Ishikawa (cell line): ENCODE data around the gene CLEC18A.
"Not testable (repeated sequence)": the region's sequence is repeated elsewhere in the genome, so short reads cannot be mapped to it uniquely, and the experiment has no call there.

Experiments
- CEBPB ChIP-seq: IDR thresholded peaks from 2 replicates; pipeline ENCODE4 v1.6.1; 2012
- CREB1 ChIP-seq: IDR thresholded peaks from 2 replicates; pipeline ENCODE4 v1.6.1; 2012; ENCODE audit warnings: low read depth
- EGR1 ChIP-seq: IDR thresholded peaks from 2 replicates; pipeline ENCODE4 v1.6.1; 2012
- EP300 ChIP-seq: IDR thresholded peaks from 2 replicates; pipeline ENCODE4 v1.6.1; 2012; ENCODE audit warnings: borderline replicate concordance
- FOXM1 ChIP-seq: IDR thresholded peaks from 2 replicates; pipeline ENCODE4 v1.6.1; 2012; ENCODE audit warnings: low read depth, borderline replicate concordance
- NFIC ChIP-seq: IDR thresholded peaks from 2 replicates; pipeline ENCODE4 v1.6.1; 2012
- RAD21 ChIP-seq: IDR thresholded peaks from 2 replicates; pipeline ENCODE4 v1.6.1; 2012; ENCODE audit warnings: low read depth
- TAF1 ChIP-seq: IDR thresholded peaks from 2 replicates; pipeline ENCODE4 v1.6.1; 2012; ENCODE audit warnings: low read depth, mild to moderate bottlenecking
- TCF12 ChIP-seq: IDR thresholded peaks from 2 replicates; pipeline ENCODE4 v1.6.1; 2012; ENCODE audit warnings: low read depth
- TEAD4 ChIP-seq: IDR thresholded peaks from 2 replicates; pipeline ENCODE4 v1.6.1; 2012
- YY1 ChIP-seq: IDR thresholded peaks from 2 replicates; pipeline ENCODE4 v1.6.1; 2012; ENCODE audit warnings: low read depth
- ZBTB7A ChIP-seq: IDR thresholded peaks from 2 replicates; pipeline ENCODE4 v1.6.1; 2012; ENCODE audit warnings: low read depth
- TF ChIP-seq, protein P1 (sequence below): IDR thresholded peaks from 2 replicates; pipeline ENCODE4 v1.6.1; 2012; ENCODE audit warnings: low read depth, mild to moderate bottlenecking
- TF ChIP-seq, protein P2 (sequence below): IDR thresholded peaks from 2 replicates; pipeline ENCODE4 v1.6.1; 2012
- TF ChIP-seq, protein P3 (sequence below): IDR thresholded peaks from 2 replicates; pipeline ENCODE4 v1.6.1; 2012

The CLEC18A gene

DNA sequence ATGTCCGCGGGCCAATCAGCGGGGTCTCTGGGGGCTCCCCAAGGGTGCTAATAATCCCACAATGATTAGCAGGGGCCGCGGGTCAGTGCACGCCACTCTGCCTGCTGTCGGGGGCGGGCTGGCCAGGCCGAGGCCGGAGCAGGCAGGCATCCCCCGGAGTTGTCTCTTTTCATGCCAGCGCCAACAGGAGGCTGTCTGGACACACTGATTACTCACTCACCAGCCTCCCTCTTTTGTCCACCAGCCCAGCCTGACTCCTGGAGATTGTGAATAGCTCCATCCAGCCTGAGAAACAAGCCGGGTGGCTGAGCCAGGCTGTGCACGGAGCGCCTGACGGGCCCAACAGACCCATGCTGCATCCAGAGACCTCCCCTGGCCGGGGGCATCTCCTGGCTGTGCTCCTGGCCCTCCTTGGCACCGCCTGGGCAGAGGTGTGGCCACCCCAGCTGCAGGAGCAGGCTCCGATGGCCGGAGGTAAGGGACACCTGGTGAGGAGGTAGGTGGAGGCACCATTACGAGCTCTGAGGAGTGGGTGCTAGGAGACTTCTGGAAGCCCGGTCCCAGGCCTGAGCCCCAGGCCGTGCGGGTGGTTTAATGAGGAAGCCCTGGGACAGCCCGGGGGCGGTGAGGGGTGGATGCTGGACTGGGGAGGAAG, at the start of gene CLEC18A:
TSS of gene CLEC18A (plus strand) at position 318 of the 655 bp plus-strand sequence. CDS start at position 351, 33 bp downstream.
- TF ChIP-seq YY1, CEBPB: not testable (repeated sequence)
- TF ChIP-seq, protein P1, sequence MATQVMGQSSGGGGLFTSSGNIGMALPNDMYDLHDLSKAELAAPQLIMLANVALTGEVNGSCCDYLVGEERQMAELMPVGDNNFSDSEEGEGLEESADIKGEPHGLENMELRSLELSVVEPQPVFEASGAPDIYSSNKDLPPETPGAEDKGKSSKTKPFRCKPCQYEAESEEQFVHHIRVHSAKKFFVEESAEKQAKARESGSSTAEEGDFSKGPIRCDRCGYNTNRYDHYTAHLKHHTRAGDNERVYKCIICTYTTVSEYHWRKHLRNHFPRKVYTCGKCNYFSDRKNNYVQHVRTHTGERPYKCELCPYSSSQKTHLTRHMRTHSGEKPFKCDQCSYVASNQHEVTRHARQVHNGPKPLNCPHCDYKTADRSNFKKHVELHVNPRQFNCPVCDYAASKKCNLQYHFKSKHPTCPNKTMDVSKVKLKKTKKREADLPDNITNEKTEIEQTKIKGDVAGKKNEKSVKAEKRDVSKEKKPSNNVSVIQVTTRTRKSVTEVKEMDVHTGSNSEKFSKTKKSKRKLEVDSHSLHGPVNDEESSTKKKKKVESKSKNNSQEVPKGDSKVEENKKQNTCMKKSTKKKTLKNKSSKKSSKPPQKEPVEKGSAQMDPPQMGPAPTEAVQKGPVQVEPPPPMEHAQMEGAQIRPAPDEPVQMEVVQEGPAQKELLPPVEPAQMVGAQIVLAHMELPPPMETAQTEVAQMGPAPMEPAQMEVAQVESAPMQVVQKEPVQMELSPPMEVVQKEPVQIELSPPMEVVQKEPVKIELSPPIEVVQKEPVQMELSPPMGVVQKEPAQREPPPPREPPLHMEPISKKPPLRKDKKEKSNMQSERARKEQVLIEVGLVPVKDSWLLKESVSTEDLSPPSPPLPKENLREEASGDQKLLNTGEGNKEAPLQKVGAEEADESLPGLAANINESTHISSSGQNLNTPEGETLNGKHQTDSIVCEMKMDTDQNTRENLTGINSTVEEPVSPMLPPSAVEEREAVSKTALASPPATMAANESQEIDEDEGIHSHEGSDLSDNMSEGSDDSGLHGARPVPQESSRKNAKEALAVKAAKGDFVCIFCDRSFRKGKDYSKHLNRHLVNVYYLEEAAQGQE: not testable (repeated sequence)

DNA sequence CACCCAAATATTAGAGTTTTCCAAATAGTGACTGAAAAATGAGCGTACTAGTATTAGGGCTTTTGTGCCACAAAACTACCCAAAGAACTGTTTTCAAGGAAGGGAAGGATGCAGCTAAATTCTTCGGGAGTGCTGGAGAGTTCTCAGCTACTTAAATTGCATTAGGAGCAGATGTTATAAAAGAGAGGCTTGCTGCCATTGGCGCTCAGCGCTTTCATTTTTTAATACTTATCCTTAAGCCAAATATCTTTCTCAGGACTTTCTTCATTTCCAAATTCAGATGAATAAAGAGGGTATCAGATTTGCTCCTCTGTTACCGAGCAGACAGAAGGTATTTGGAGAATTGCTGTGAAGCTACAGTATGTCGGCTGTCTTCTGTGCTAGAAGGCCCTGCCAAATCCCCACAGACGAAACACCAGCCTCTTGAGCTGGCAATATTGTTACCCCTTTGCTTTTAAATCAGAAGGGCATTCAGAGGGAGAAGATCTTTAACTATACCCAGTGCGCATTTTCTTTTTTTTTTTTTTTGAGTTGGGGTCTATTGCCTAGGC, 47.2 kb upstream of the CLEC18A start:
- TF ChIP-seq, protein P2, sequence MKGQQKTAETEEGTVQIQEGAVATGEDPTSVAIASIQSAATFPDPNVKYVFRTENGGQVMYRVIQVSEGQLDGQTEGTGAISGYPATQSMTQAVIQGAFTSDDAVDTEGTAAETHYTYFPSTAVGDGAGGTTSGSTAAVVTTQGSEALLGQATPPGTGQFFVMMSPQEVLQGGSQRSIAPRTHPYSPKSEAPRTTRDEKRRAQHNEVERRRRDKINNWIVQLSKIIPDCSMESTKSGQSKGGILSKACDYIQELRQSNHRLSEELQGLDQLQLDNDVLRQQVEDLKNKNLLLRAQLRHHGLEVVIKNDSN: no peak
- no peak for TF ChIP-seq TEAD4
- TF ChIP-seq FOXM1: no peak
- no peak for TF ChIP-seq EP300
- TF ChIP-seq, protein P1: no peak
- no peak for TF ChIP-seq ZBTB7A
- no peak for TF ChIP-seq NFIC
- TF ChIP-seq EGR1: no peak
- TF ChIP-seq, protein P3, sequence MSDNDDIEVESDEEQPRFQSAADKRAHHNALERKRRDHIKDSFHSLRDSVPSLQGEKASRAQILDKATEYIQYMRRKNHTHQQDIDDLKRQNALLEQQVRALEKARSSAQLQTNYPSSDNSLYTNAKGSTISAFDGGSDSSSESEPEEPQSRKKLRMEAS: no peak
- no peak for TF ChIP-seq TCF12
- TF ChIP-seq CREB1: no peak
- no peak for TF ChIP-seq TAF1

DNA sequence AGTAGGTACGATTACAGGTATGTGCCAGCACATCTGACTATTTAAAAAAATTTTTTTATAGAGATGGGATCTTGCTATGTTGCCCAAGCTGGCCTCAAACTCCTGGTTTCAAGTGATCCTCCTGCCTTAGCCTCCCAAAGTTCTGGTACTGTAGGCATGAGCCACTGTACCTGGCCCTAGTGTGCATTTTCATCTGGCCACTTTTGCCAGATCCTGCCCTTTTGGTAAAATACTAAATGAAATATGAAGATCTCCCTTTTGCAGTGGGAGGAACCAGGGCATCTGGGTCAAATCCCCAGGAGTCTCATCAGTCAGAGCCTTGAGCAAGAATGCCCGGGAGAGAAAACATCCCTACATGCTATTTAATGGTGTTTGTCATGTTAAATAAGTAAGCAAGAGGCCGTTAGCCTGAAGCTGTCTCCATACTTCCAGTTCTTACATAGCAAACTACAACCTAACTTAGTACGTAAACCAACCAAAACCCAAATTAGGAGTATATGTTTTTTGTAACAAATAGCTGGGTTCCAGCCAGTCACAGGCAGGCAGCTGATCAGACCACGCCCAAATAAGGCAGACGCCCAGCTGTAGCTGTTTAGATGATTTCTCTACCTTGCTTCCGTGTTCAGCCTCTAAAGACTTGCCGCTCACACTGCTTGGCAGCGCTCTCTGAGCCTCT, 46.5 kb upstream of the CLEC18A start:
- TF ChIP-seq TAF1 (no peak), YY1 (no peak), CEBPB (no peak), TCF12 (no peak), EGR1 (no peak), EP300 (no peak), CREB1 (no peak), FOXM1 (no peak), TEAD4 (no peak), ZBTB7A (no peak), NFIC (no peak), RAD21 (no peak)
- TF ChIP-seq, protein P1: no peak
- TF ChIP-seq, protein P3: no peak
- TF ChIP-seq, protein P2: no peak

DNA sequence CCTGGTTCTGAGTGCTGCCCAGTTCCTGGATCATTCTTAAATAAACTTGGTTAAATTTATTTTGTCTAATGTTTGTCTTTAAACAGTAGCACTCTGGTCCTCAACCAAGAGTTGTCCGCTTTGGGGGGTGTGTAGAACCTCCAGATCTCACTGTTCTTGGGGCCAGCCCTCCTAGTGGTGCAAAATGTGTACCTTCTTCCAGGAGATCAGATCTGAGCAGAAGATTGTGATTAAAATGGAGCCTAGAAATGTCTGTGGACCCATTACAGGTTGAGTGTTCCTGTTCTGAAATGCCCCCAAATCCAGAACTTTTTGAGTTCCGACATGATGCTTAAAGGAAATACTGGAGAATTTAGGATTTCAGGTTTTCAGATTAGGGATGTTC, 46.0 kb upstream of the CLEC18A start:
- TF ChIP-seq YY1: no peak
- TF ChIP-seq, protein P1: no peak
- TF ChIP-seq ZBTB7A: no peak
- TF ChIP-seq EGR1: no peak
- TF ChIP-seq EP300: no peak
- TF ChIP-seq TEAD4: no peak
- TF ChIP-seq RAD21: no peak
- TF ChIP-seq CEBPB: no peak
- TF ChIP-seq, protein P3: no peak
- TF ChIP-seq, protein P2: no peak
- no peak for TF ChIP-seq TCF12
- TF ChIP-seq NFIC: no peak
